DMS153 (cell line): Measurements from ENCODE around the gene ALX4.

ENCODE experiments used
- DNase-seq: peaks from one replicate; lab custom pipeline; 2025; lab: John Stamatoyannopoulos, UW

Gene ALX4

DNA sequence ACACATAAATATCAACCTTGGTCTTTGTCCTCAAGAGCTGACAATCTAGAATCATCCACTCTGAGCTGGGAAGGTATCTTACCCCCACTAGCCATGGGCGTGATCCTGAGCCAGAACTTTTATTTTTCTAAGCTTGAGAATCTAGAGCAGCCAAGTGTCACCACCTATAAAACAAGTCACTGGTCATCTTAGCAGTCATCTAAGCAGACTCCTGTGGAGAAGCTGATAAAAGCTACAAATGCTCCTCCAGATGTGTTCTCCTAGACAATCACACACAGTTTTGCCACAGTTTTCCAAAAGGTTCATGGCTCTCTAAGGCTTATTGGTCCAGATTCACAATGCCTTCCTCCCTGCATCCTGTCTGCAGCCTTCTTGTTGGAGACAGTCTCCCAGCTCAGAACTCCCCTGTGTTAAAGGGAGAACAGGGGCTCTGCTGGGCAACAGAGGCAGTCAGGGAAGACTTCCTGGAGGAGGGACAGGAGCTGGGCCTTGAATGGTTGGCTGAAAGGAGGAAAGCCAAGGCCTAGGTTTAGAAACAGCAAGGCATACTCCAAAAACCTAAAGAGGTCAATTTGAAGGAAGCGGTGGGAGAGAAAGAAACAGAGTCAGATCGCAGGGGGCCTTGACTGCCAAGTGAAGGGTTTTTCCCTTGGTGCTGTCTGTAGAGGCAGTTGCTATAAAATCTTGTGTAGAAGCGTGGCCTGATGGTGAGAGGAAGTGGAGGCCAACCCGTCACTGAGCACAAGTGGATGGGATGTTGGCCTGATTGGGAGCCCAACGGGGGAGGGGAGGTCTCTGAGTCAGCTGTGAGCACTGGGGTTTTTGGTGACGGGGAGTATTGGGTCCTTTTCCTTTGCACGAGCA lies 42.0 kb downstream of the ALX4 start:
- no peak for DNase-seq

- no peak for DNase-seq
Measured at GRCh38 chr11:44267006-44267749, 42.8 kb downstream of the ALX4 start.

DNA sequence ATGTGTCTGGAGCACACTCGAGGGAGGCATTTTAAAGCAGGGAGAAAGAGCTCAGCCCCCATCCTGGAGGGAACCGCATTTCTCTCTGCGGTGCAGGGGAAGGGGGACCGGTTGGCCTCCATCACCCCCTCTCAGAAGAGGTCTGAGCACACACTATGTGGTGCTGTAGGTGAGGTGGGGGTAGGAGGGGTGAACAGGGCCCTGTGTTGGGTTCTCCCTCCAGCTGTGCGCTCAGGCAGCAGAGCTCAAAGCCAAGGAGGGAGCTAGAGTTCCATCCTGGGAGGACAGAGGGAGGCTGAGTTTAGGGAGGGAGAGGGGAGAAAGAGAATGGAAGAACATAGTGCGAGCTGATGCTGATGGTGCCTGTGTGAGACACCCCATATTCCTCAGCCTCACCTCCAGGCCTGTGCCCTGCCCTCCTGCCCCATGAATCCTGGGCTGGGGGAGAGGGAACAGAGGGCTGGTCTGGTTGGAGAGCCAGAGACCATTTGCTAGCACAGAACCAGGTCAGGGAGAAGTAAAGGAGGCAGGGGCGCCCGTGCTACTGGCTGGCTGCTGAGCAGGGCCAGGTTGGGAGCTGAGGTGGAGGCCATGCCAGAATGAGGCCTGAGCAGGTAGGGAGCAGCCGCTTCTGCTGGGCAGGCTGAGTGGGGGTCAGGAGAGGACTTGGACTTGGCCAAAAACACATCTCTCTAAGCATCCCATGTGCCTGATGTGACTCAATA lies 43.7 kb downstream of the ALX4 start:
- no peak for DNase-seq

DNA sequence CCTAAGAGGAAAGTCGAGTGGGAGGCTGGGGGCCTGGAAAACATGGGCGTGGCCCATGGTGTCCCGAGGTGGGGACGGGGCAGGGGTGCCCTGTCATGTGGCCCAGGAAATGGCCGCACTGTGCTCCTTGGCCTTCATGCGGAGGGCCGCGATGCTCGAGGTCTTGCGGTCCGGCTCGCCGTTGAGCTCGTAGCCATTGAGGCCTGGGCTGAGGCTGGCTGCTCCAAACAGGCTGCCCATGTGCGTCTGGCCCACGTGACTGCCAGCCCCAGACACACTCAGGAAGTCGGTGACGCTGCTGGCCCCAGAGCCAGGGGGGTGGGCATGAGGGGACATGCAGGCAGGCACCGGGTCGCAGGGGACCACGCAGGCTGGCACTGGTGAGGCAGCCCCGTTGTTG lies 45.2 kb downstream of the ALX4 start:
- DNase-seq: no peak

- no peak for DNase-seq
Measured at GRCh38 chr11:44264438-44264749, 45.5 kb downstream of the ALX4 start.

DNA sequence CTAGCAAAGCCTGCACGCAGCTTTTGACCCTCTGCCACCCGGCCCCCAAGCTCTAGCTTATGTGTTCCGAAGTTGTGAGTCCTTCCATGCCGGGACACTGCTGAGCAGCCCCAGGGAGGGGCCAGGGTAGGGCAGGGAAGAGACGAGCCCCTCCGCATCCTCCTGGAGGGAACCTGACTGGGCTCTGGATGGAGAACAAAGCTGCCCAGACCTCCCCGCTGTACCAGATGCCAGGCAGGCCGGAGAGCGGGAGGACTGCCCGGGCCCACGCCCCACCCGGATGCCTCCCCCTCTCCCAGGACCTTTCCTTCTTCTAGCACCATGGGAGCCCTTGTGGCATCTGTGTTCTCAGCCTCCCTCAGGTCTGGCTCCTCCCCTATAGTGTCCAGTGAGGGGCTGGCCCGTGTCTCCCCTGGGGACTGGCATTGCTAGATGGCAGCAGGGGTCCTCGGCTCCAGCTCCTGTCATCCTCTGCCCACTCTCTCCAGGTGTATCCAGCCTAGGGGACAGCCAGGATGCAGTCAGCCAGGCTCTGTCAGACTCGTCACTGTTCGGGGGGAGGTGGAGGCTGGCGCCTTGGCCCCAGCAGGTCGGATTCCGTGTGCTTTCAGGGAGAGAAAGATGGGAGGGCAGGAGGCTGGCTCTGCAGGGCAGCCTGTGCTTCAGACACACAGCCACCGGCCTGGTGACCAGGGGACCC lies 46.1 kb downstream of the ALX4 start:
- no peak for DNase-seq

GRCh38 chr11:44261800-44262591 lies 47.9 kb downstream of the ALX4 start:
- no peak for DNase-seq

GRCh38 chr11:44260081-44260480 lies 49.9 kb downstream of the ALX4 start:
- no peak for DNase-seq

GRCh38 chr11:44258839-44259420 lies 51.0 kb downstream of the ALX4 start:
- no peak for DNase-seq

GRCh38 chr11:44258190-44258489 lies 51.8 kb downstream of the ALX4 start:
- DNase-seq: no peak

GRCh38 chr11:44257338-44258189 lies 52.4 kb downstream of the ALX4 start:
- no peak for DNase-seq

DNA sequence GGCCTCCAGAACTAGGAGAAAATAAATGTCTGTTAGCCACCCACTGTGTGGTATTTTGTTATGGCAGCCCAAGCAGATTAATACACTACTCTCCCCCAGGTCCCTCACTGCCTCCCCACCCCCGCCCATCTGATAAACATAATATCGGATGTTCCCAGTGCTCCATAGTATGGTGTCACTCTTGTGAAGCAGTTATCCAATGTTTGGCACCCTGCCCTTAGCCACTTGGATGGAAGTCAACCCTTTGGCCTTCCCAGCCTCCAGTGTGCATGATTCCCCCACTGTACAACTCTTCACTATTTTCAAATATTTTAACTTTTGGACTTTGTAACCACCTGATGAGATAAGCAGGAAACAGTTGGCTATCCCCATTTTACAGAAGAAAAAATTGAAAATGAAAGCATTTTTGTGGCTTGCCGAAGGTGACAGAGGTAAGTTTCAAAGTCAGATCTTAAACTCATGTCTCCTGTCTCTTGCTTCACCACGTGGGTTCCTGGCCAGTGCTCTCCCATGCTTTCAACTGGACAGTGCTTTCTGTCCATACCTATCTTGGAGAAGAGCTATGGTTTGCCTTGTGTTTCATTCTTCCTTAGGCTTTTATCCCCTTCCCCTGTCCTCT lies 53.2 kb downstream of the ALX4 start:
- DNase-seq: no peak

DNA sequence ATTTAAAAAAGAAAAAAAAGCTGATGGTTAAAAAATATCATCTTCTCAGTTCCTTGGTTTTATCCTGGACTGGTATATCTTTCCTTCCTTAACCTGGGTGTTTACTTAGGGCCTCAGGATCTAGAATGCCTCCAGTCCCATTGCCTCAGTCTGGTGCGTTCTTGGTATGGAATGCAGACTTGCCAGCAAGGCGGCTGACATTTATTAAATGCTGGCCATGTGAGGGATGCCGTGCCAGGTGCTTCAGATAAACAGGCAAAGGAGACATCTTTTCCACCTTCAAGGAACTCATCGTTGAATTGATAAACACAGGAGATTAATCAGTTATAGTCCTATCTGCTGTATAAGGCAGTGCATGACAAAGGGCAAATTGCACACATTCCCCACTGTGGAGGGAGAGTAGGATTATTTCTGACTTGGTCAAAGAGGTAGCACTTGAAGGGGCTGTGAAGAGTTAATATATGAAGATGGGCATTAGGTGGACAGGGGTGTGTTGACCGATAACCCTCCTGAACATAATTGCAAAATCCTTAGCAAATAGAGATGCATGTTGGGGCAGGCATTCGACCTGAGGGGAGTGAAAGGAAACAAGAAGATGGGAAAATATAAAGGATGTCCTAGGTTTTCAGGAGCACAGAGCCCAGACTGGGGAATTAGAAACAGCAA lies 54.4 kb downstream of the ALX4 start:
- no peak for DNase-seq

DNA sequence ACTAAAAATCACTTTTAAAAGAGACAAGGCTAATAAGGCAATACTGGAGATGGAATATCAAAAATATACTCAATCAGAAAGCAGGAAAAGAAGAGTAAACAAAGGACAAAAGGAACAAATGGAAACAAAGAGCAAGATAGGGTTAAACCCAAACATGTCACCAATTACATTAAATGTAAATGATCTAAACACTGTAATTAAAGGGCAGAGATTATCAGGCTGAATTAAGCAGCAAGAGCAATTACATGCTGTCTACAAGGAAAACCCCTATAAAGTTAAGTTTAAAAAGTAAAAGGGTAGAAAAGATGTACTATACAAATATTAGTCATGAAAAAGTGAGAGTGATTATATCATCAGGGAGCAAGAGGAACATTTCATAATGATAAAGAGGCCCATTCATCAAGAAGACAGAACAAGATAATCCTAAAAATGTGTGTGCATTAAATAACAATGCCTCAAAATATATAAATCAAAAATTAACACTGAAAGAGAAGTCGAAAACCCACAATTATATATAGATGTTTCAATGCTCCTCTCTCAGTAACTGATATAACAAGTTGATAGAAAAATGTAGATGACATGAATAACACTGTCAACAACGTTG lies 56.8 kb downstream of the ALX4 start:
- DNase-seq: no peak

DNA sequence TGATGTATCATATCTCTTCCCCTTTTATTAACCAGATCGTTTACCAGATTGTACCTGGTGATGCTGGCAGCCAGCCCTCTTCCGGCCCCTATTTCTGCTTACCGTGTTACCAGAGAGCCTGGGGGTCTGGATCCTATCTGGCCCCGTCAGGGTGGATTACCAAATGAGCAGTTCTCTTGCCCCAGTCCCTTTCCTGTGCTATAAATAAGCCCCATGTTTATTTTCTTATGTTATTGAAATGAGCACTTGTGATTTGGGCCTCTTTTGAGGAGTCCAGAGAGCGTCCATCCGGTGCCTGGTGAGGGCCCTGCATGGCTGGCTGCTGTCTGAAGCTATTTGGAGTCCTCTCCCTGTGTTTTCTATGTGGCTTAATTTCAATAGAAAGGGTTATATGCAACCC lies 59.5 kb downstream of the ALX4 start:
- no peak for DNase-seq

DNA sequence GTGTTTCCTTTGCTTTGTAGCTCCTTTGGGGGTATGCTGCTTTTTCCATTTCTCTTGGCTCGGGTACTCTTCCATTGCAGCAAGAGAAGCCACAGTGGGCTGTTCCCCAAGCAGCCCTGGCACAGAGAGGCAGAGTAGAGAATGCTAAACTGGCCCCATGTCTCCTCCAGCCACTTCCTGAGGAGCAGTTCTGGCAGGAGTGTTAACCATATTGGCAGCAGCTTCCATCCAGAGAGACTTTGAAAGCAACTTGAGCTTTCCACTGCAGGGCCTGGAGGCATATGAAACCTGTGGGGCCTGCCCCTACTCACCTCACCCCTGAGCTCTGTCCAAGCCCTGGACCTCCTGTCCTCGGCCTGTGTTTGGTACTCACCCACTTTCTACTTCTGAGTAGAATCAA lies 61.8 kb downstream of the ALX4 start:
- DNase-seq: no peak

- DNase-seq: no peak
Measured at GRCh38 chr11:44247508-44247907, 62.4 kb downstream of the ALX4 start.

DNA sequence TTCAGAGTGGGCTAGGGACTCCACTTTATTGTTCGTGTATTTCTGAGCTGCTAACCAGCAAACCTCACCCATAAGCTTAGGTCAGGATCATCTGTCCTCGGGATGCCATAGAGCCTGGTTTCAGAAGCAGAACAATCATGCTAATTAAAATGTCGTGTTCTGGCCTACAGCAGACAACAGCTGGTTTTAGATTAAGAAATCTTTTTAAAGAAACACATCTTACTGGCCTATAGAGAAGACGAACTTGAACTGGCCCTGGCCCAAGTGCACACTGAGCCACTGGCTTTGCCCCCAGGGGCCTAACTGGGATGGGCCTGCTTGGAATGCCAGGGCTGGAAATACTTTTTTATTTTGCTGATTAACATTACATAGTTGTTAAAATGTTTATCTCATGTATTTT lies 63.2 kb downstream of the ALX4 start:
- no peak for DNase-seq
